GM19328 (cell line): ENCODE data around the gene SH3BP5.

ENCODE experiments used
- ATAC-seq: cut with Tn5 transposase; IDR thresholded peaks from one replicate; pipeline ENCODE4 v1.9.1; 2021; ENCODE audit warnings: mild to moderate bottlenecking, moderate library complexity; ENCODE audit not compliant: unreplicated experiment

SH3BP5 gene

GRCh38 chr3:15279671-15280402 is 52.5 kb downstream of the SH3BP5 start:
- ATAC-seq = no peak

- ATAC-seq = no peak
These were observed 53.2 kb downstream of the SH3BP5 start for GRCh38 chr3:15279205-15279604.

- ATAC-seq = no peak
These were observed 54.4 kb downstream of the SH3BP5 start for GRCh38 chr3:15277861-15278500.

- no peak for ATAC-seq
These were observed 56.2 kb downstream of the SH3BP5 start for GRCh38 chr3:15276028-15276724.

- no peak for ATAC-seq
These were observed 59.2 kb downstream of the SH3BP5 start for GRCh38 chr3:15273227-15273626.

GRCh38 chr3:15272426-15273196 is 59.8 kb downstream of the SH3BP5 start:
- no peak for ATAC-seq

- peak; percentile 65 for ATAC-seq
These were observed 60.5 kb downstream of the SH3BP5 start for GRCh38 chr3:15271785-15272381.

- ATAC-seq = no peak
These were observed 61.4 kb downstream of the SH3BP5 start for GRCh38 chr3:15271030-15271429.

- ATAC-seq = peak; percentile 46
These were observed 63.0 kb downstream of the SH3BP5 start for GRCh38 chr3:15269091-15269989.

GRCh38 chr3:15268033-15268631 is 64.3 kb downstream of the SH3BP5 start:
- no peak for ATAC-seq

GRCh38 chr3:15267502-15267901 is 64.9 kb downstream of the SH3BP5 start:
- no peak for ATAC-seq

- no peak for ATAC-seq
These were observed 65.6 kb downstream of the SH3BP5 start for GRCh38 chr3:15266510-15267376.

- ATAC-seq = no peak
These were observed 66.5 kb downstream of the SH3BP5 start for GRCh38 chr3:15265655-15266509.

GRCh38 chr3:15264486-15264885 is 67.9 kb downstream of the SH3BP5 start:
- ATAC-seq = no peak

GRCh38 chr3:15263926-15264325 is 68.5 kb downstream of the SH3BP5 start:
- ATAC-seq = no peak

GRCh38 chr3:15263120-15263519 is 69.3 kb downstream of the SH3BP5 start:
- ATAC-seq = no peak

- ATAC-seq = no peak
These were observed 70.4 kb downstream of the SH3BP5 start for GRCh38 chr3:15262021-15262420.

- no peak for ATAC-seq
These were observed 71.1 kb downstream of the SH3BP5 start for GRCh38 chr3:15261274-15261673.
